AG04449 (cell line): ENCODE measurements around the gene VCPKMT.

Experiments
- CTCF ChIA-PET: fragments of 350-600 bp; formaldehyde crosslinking; extraction: SDS; loops from one replicate; lab custom pipeline; 2021; ENCODE audit warnings: antibody characterized with exemption; lab: Yijun Ruan, JAX
- POLR2A ChIA-PET: fragments of 400-600, 350-600 bp; formaldehyde crosslinking; extraction: SDS; loops from one replicate; lab custom pipeline; 2020; ENCODE audit warnings: antibody characterized with exemption, inconsistent platforms; lab: Yijun Ruan, JAX
- DNase-seq: peaks from one replicate; pipeline ENCODE4 v3.0.0-alpha.2; 2010; ENCODE audit warnings: low read depth, low spot score
- H3K4me3 ChIP-seq: 2 replicates; pipeline ENCODE4 v1.5.1; 2011; ENCODE audit warnings: low read depth, mild to moderate bottlenecking, control low read depth, low read length
- CTCF ChIP-seq: IDR thresholded peaks from one replicate; pipeline ENCODE4 v1.5.1; 2011; ENCODE audit warnings: mild to moderate bottlenecking, moderate library complexity, low read length, control low read depth, inconsistent platforms; ENCODE audit not compliant: insufficient read depth; ENCODE audit errors: missing control alignments

Gene VCPKMT

DNA sequence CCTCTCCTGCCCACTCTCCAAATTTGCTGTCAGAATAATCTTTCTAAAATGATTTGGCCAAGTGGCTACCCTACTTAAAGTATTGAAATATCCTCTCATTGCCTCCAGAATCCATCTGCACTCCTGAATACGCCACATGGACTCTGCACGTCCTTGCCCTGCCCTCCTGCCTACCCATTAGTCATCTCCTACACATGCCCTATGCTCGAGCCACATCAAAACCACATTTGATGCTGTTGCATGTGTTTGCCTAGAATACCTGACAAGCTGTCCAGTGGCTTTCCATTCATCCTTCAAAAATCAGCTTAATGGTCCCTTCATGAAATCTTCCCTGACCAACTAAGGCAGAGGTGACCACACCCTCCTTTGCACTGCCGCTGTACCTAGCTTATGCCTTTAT, 17.0 kb downstream of the VCPKMT start:
- ChIA-PET CTCF (interaction anchor here (1.0 to 13.6 kb wide), 3 partner anchors 219 to 247 kb away, joined by 3 to 368 read pairs (median 4); partner anchors contain the start of gene NEMF), POLR2A (no interaction called here)
- no peak overlapping the region for H3K4me3 ChIP-seq
- no peak for TF ChIP-seq CTCF
- DNase-seq, result no peak

DNA sequence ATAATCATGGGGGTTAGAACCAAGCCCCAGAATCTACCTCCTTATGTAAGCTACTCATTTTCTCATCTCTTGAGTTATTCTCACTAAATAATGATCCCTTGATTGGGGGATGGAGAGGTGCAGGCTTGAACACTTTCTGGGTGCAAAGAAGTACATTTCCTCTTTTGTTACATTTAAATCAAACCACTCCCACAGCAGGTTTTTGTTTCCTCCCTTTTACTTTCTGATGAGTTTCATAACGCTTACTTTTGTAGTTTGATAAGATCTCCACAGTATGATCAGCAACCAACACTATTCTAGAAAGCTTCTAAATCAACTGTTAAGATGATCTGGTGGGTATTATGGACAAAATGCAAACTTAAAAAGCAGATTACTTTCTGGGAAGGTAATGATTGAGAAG, 20.5 kb downstream of the VCPKMT start:
- ChIA-PET CTCF (interaction anchor here (0.9 to 13.6 kb wide), 5 partner anchors 8 to 243 kb away, joined by 3 to 368 read pairs (median 4); partner anchors contain the start of gene NEMF), POLR2A (no interaction called here)

DNA sequence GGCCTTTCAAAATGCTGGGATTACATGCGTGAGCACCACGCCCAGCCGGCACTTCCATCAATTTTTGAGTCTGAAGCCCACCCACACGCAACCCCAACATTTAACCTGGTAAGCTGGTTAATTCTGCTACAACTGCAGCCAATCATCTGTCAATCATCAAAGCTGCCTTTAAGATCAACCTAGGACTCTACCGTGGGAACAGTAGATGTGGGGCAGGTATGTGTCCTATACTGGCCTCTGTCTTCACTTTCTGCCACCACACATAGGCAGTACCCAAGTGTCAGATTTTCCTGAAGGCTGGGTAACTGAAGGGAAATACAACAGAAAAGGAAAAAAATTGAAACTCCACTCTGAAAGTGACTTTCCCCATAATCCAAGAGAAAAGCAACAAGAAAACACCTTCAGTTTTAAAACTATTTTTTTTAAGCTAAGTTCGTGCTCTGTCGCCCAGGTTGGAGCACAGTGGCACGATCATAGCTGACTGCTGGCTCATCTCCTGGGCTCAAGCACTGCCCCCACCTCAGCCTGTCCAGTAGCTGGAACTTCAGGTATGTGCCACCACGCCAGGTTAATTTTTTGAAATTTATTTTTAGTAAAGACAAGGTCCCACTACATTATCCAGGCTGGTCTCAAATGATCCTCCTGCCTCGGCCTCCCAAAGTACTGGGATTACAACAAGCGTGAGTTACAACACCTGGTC, 22.2 kb downstream of the VCPKMT start:
- no peak overlapping the region for H3K4me3 ChIP-seq
- CTCF ChIA-PET, result interaction anchor here (1.1 to 1.9 kb wide), 6 partner anchors 10 to 240 kb away, joined by 4 to 12 read pairs (median 6); no protein-coding TSS in a partner anchor
- no peak for TF ChIP-seq CTCF
- POLR2A ChIA-PET, result interaction anchor here (0.6 kb wide), 1 partner anchor 176 kb away, joined by 3 read pairs; no protein-coding TSS in a partner anchor
- DNase-seq, result no peak

More for the DNA sequence above, 20.5 kb downstream of the VCPKMT start:
- no peak for DNase-seq
- TF ChIP-seq CTCF, result no peak
- no peak overlapping the region for H3K4me3 ChIP-seq

GRCh38 chr14:50093496-50093895, 22.9 kb downstream of the VCPKMT start:
- no peak for TF ChIP-seq CTCF
- H3K4me3 ChIP-seq, result no peak overlapping the region
- ChIA-PET POLR2A (no interaction called here), CTCF (interaction anchor here (0.7 to 1.9 kb wide), 7 partner anchors 10 to 239 kb away, joined by 3 to 12 read pairs (median 6); no protein-coding TSS in a partner anchor)
- DNase-seq, result no peak

GRCh38 chr14:50092006-50092555, 24.3 kb downstream of the VCPKMT start:
- no peak for DNase-seq
- no peak for TF ChIP-seq CTCF
- no peak overlapping the region for H3K4me3 ChIP-seq
- POLR2A ChIA-PET, result no interaction called here
- CTCF ChIA-PET, result interaction anchor here (6.2 kb wide), 1 partner anchor 229 kb away, joined by 60 read pairs; no protein-coding TSS in a partner anchor
